Measurements from ENCODE around the gene GPC5. TPM values are rescaled to one million over a fixed set of nuclear protein-coding genes. Genes with fewer than 3 reads are reported as not detected.

GPC5 gene
- total RNA-seq, 2 donors from 2014 or later = 0.55 to 1.0 TPM

DNA sequence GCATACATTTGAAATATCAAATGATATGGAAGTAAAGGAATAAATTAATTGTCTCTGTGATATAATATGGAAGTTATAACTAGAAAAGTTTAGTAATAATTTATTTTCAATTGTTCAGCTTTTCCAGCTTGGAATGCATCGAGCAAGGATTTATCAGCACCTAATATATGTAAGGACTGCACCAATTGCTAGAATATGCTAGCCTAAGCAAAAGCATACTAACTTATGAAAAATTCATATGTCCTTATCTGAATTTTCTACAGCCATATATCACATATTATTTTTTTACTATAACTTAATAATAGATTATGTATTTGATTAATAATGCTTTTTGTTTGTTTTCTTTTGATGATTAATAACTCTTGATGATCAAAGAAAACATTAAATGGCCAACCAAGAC lies 979.0 kb downstream of the GPC5 start:
- peaks cover 6% of the 10 kb centered on the region for H3K9me3 Mint-ChIP-seq
- DNase-seq (ENCODE audit: low spot score) = no peak
- no peak overlapping the region for H3K27ac Mint-ChIP-seq
- ATAC-seq = no peak
- H3K27me3 Mint-ChIP-seq = no peaks in the 10 kb centered on the region
- no peak overlapping the region for H3K4me3 Mint-ChIP-seq
- no peaks in the 10 kb centered on the region for H3K4me1 Mint-ChIP-seq (ENCODE audit: low read depth in 2 of 2)
- H3K36me3 Mint-ChIP-seq = peaks cover 7% of the 10 kb centered on the region

GRCh38 chr13:92379371-92379770 lies 981.0 kb downstream of the GPC5 start:
- ATAC-seq = no peak
- peaks cover 7% of the 10 kb centered on the region for H3K36me3 Mint-ChIP-seq
- no peak for DNase-seq (ENCODE audit: low spot score)
- H3K4me3 Mint-ChIP-seq = no peak overlapping the region
- no peak overlapping the region for H3K27ac Mint-ChIP-seq
- peaks cover 6% of the 10 kb centered on the region for H3K9me3 Mint-ChIP-seq
- H3K27me3 Mint-ChIP-seq = no peaks in the 10 kb centered on the region
- no peaks in the 10 kb centered on the region for H3K4me1 Mint-ChIP-seq (ENCODE audit: low read depth in 2 of 2)

- no peak overlapping the region for H3K27ac Mint-ChIP-seq
- H3K4me3 Mint-ChIP-seq = no peak overlapping the region
- H3K36me3 Mint-ChIP-seq = peaks cover 7% of the 10 kb centered on the region
- ATAC-seq (no peak), DNase-seq (ENCODE audit: low spot score) (no peak)
- H3K4me1 Mint-ChIP-seq (ENCODE audit: low read depth in 2 of 2) = no peaks in the 10 kb centered on the region
- H3K9me3 Mint-ChIP-seq = peaks cover 9% of the 10 kb centered on the region
- no peaks in the 10 kb centered on the region for H3K27me3 Mint-ChIP-seq
These were observed 986.0 kb downstream of the GPC5 start for GRCh38 chr13:92384410-92384809.

DNA sequence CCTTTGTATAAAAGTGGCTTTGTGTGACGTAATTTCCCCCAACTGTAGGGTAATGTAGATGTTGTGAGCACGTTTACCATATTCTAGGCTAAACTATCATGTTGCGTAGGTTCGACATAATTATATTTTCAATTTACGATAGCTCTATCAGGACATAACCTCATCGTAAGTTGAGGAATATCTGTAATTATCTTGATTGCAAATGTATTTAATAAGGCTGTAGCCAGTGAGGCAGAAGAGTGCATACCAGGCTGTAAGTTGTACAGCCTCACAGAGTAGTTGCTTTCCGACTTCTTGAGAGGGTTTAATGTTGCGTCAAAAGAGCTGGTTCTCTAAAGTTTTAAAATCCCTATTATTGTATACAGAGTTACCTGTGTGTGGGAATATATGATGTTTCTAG lies 988.8 kb downstream of the GPC5 start:
- no peak for ATAC-seq
- H3K36me3 Mint-ChIP-seq = no peaks in the 10 kb centered on the region
- no peaks in the 10 kb centered on the region for H3K27me3 Mint-ChIP-seq

GRCh38 chr13:92390217-92390616 lies 991.8 kb downstream of the GPC5 start:
- H3K27ac Mint-ChIP-seq = no peak overlapping the region
- H3K4me3 Mint-ChIP-seq = no peak overlapping the region
- H3K9me3 Mint-ChIP-seq = no peaks in the 10 kb centered on the region

More for the DNA sequence above, 988.8 kb downstream of the GPC5 start:
- peaks cover 5% of the 10 kb centered on the region for H3K9me3 Mint-ChIP-seq
- DNase-seq (ENCODE audit: low spot score) = no peak
- no peaks in the 10 kb centered on the region for H3K4me1 Mint-ChIP-seq (ENCODE audit: low read depth in 2 of 2)
- H3K4me3 Mint-ChIP-seq = no peak overlapping the region
- H3K27ac Mint-ChIP-seq = no peak overlapping the region

DNA sequence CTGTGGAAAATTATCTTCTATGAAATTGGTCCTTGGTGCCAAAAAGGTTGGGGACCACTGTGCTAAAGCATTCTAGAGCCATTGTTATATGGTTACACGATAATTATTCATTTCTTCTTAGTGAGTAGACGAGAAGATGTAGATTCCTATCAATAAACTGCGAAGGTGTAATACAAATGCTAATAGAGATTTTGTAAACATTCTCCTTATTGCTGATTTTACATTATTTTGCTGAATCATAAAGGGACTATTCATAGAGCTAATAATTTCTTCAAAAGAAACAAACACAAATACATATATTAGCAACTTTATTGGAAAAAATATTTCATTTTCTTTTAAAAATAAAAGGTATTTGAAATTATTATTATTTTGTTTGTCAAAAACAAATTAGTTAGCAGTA lies 1005.2 kb downstream of the GPC5 start:
- no peak overlapping the region for H3K27ac Mint-ChIP-seq
- H3K4me1 Mint-ChIP-seq (ENCODE audit: low read depth in 2 of 2) = no peaks in the 10 kb centered on the region
- H3K27me3 Mint-ChIP-seq = no peaks in the 10 kb centered on the region
- ATAC-seq (no peak), DNase-seq (ENCODE audit: low spot score) (no peak)
- no peak overlapping the region for H3K4me3 Mint-ChIP-seq
- H3K36me3 Mint-ChIP-seq = peaks cover 5% of the 10 kb centered on the region
- H3K9me3 Mint-ChIP-seq = peaks cover 7% of the 10 kb centered on the region

More at GRCh38 chr13:92390217-92390616, 991.8 kb downstream of the GPC5 start:
- Mint-ChIP-seq H3K27me3 (no peaks in the 10 kb centered on the region), H3K4me1 (ENCODE audit: low read depth in 2 of 2) (no peaks in the 10 kb centered on the region), H3K36me3 (no peaks in the 10 kb centered on the region)
- DNase-seq (ENCODE audit: low spot score) = no peak
- no peak for ATAC-seq

DNA sequence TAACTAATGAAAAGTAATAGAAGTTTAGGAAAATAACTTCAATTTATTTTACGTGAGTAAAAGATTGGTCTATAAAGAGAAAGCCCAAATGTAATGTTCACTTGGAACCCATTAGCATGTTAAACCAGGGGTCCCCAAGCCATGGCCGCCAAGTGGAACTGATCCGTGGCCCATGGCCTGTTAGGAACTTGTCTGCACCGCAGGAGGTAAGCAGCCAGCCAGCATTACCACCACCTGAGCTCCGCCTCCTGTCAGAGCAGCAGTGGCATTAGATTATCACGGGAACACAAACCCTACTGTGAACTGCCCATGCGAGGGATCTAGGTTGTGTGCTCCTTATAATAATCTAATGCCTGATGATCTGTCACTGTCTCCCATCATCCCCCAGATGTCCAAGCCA lies 1009.4 kb downstream of the GPC5 start:
- Mint-ChIP-seq H3K27ac (no peak overlapping the region), H3K4me1 (ENCODE audit: low read depth in 2 of 2) (no peaks in the 10 kb centered on the region), H3K27me3 (no peaks in the 10 kb centered on the region), H3K36me3 (no peaks in the 10 kb centered on the region), H3K4me3 (no peak overlapping the region), H3K9me3 (peaks cover 3% of the 10 kb centered on the region)
- no peak for DNase-seq (ENCODE audit: low spot score)
- ATAC-seq = no peak

GRCh38 chr13:92412481-92412880 lies 1014.1 kb downstream of the GPC5 start:
- H3K4me1 Mint-ChIP-seq (ENCODE audit: low read depth in 2 of 2) = no peaks in the 10 kb centered on the region
- peaks cover 9% of the 10 kb centered on the region for H3K36me3 Mint-ChIP-seq
- DNase-seq (ENCODE audit: low spot score) = no peak
- peaks cover 21% of the 10 kb centered on the region for H3K9me3 Mint-ChIP-seq
- no peak for ATAC-seq
- no peak overlapping the region for H3K4me3 Mint-ChIP-seq
- H3K27me3 Mint-ChIP-seq = no peaks in the 10 kb centered on the region
- no peak overlapping the region for H3K27ac Mint-ChIP-seq

GRCh38 chr13:92412996-92413395 lies 1014.6 kb downstream of the GPC5 start:
- peaks cover 21% of the 10 kb centered on the region for H3K9me3 Mint-ChIP-seq
- no peak overlapping the region for H3K4me3 Mint-ChIP-seq
- ATAC-seq (no peak), DNase-seq (ENCODE audit: low spot score) (no peak)
- H3K4me1 Mint-ChIP-seq (ENCODE audit: low read depth in 2 of 2) = no peaks in the 10 kb centered on the region
- H3K36me3 Mint-ChIP-seq = peaks cover 9% of the 10 kb centered on the region
- no peaks in the 10 kb centered on the region for H3K27me3 Mint-ChIP-seq
- H3K27ac Mint-ChIP-seq = no peak overlapping the region

GRCh38 chr13:92413452-92413851 lies 1015.0 kb downstream of the GPC5 start:
- H3K4me1 Mint-ChIP-seq (ENCODE audit: low read depth in 2 of 2) = no peaks in the 10 kb centered on the region
- DNase-seq (ENCODE audit: low spot score) (no peak), ATAC-seq (no peak)
- H3K4me3 Mint-ChIP-seq = no peak overlapping the region
- peaks cover 21% of the 10 kb centered on the region for H3K9me3 Mint-ChIP-seq
- H3K27me3 Mint-ChIP-seq = no peaks in the 10 kb centered on the region
- no peak overlapping the region for H3K27ac Mint-ChIP-seq
- H3K36me3 Mint-ChIP-seq = peaks cover 9% of the 10 kb centered on the region

DNA sequence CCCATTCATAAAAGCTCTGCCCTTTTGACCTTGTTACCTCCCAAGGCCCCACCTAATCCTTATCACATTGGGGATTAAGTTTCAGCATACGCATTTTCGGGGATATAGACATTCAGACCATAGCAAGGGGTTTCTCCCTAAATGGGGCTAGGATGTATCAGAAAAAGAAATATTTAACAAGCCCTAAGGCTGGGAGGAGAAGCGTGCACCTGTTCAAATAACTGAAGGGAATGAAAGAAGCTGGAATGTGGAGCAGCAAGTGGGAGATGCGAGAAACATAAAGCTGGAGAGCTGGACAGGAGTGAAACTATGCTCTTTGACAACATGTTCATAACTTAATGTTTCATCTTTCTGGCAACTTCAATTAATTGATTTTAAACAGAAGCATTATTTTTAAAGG lies 1016.4 kb downstream of the GPC5 start:
- no peak overlapping the region for H3K4me3 Mint-ChIP-seq
- no peaks in the 10 kb centered on the region for H3K4me1 Mint-ChIP-seq (ENCODE audit: low read depth in 2 of 2)
- H3K36me3 Mint-ChIP-seq = peaks cover 9% of the 10 kb centered on the region
- DNase-seq (ENCODE audit: low spot score) = no peak
- H3K27me3 Mint-ChIP-seq = no peaks in the 10 kb centered on the region
- H3K9me3 Mint-ChIP-seq = peaks cover 21% of the 10 kb centered on the region
- H3K27ac Mint-ChIP-seq = no peak overlapping the region
- ATAC-seq = no peak

- no peak for DNase-seq (ENCODE audit: low spot score)
- H3K27me3 Mint-ChIP-seq = no peaks in the 10 kb centered on the region
These were observed 1017.4 kb downstream of the GPC5 start for GRCh38 chr13:92415781-92416180.

GRCh38 chr13:92418818-92419412 lies 1020.5 kb downstream of the GPC5 start:
- Mint-ChIP-seq H3K4me3 (no peak overlapping the region), H3K36me3 (peaks cover 15% of the 10 kb centered on the region), H3K4me1 (ENCODE audit: low read depth in 2 of 2) (no peaks in the 10 kb centered on the region), H3K27ac (no peak overlapping the region), H3K9me3 (peaks cover 29% of the 10 kb centered on the region), H3K27me3 (no peaks in the 10 kb centered on the region)
- no peak for ATAC-seq
- DNase-seq (ENCODE audit: low spot score) = no peak

More at GRCh38 chr13:92415781-92416180, 1017.4 kb downstream of the GPC5 start:
- Mint-ChIP-seq H3K9me3 (peaks cover 21% of the 10 kb centered on the region), H3K27ac (no peak overlapping the region), H3K4me3 (no peak overlapping the region), H3K4me1 (ENCODE audit: low read depth in 2 of 2) (no peaks in the 10 kb centered on the region), H3K36me3 (peaks cover 10% of the 10 kb centered on the region)
- no peak for ATAC-seq

- peaks cover 10% of the 10 kb centered on the region for H3K36me3 Mint-ChIP-seq
- DNase-seq (ENCODE audit: low spot score) (no peak), ATAC-seq (no peak)
- H3K4me3 Mint-ChIP-seq = no peak overlapping the region
- H3K4me1 Mint-ChIP-seq (ENCODE audit: low read depth in 2 of 2) = no peaks in the 10 kb centered on the region
- no peaks in the 10 kb centered on the region for H3K27me3 Mint-ChIP-seq
- no peak overlapping the region for H3K27ac Mint-ChIP-seq
- peaks cover 29% of the 10 kb centered on the region for H3K9me3 Mint-ChIP-seq
These were observed 1030.8 kb downstream of the GPC5 start for GRCh38 chr13:92429231-92429630.

DNA sequence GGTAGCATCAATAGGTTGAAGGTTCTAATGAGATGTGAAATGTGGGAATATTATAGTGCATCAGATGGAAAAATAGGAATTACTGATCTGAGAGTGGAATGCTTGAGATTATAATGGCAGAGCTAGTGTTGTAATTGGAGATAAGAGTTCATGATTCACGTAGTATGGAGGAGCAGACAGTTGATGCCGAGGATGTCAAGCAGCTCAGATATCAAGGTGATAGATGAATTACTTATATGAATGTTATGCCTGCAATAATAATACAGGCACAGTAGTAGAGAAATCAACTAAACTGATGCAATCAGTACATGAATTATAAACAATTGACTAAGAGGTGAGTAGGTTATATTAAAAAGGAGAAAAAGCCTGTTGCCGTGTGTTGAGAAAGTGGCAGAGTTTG lies 1035.0 kb downstream of the GPC5 start:
- Mint-ChIP-seq H3K27ac (no peak overlapping the region), H3K9me3 (peaks cover 25% of the 10 kb centered on the region), H3K36me3 (peaks cover 10% of the 10 kb centered on the region), H3K27me3 (no peaks in the 10 kb centered on the region), H3K4me1 (ENCODE audit: low read depth in 2 of 2) (no peaks in the 10 kb centered on the region), H3K4me3 (no peak overlapping the region)
- DNase-seq (ENCODE audit: low spot score) (no peak), ATAC-seq (no peak)
